Measurements from ENCODE around the gene CCR8. TPM values are rescaled to one million over a fixed set of nuclear protein-coding genes. Genes with fewer than 3 reads are reported as not detected.

CCR8 gene, protein sequence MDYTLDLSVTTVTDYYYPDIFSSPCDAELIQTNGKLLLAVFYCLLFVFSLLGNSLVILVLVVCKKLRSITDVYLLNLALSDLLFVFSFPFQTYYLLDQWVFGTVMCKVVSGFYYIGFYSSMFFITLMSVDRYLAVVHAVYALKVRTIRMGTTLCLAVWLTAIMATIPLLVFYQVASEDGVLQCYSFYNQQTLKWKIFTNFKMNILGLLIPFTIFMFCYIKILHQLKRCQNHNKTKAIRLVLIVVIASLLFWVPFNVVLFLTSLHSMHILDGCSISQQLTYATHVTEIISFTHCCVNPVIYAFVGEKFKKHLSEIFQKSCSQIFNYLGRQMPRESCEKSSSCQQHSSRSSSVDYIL
- not detected in 2 replicates for total RNA-seq
- total RNA-seq (2013), result not detected
- not detected in 2 replicates for polyA plus RNA-seq
- polyA minus RNA-seq, result 0.29 TPM in 1 of 2 replicates, not detected in the other

DNA sequence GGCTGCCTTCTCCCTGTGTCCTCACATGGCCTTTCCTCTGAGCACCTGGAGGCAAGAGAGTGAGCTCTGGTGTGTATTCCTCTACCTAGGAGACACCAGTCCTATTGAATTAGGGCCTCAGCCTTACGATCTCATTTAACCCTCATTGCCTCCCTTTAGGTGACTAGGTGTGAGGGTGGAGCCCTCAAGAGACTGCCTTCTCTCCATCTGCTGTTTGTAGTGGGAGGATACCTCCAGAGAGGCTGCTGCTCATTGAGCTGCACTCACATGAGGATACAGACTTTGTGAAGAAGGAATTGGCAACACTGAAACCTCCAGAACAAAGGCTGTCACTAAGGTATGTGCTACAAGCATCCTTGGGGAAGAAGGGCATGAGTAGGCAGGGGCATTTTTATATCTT is at the start of gene CCR8:
Gene CCR8 (plus strand): TSS at position 217 of the 400 bp plus-strand sequence. CDS start 2,623 bp downstream, outside the sequence.
- no peak within 1 kb of the TSS for H3K4me3 Mint-ChIP-seq
- no peak for ATAC-seq (ENCODE audit: low read depth)
- intact Hi-C loops (cut with micrococcal nuclease), result no loop called here
- H3K9me3 ChIP-seq (ENCODE audit: control extremely low read depth in 1 of 3, control insufficient read depth in 2 of 3, insufficient read depth in 1 of 3, low read length in 2 of 3), result no peaks in the 10 kb centered on the region
- H3K4me1 ChIP-seq (ENCODE audit: control insufficient read depth in 2 of 2, insufficient read depth in 2 of 2, low read length in 2 of 2), result no peaks in the 10 kb centered on the region
- H3K9me3 Mint-ChIP-seq (ENCODE audit: insufficient read depth), result no peaks in the 10 kb centered on the region
- no peak within 1 kb of the TSS for H3K27ac ChIP-seq (ENCODE audit: low read length in 2 of 2)
- H3K4me3 ChIP-seq (ENCODE audit: control extremely low read depth in 1 of 5, extremely low read depth in 1 of 5, insufficient read depth in 1 of 5, low read depth in 2 of 5, low read length in 4 of 5), result no peak within 1 kb of the TSS
- DNase-seq, result no peak
- no peak within 1 kb of the TSS for H3K27ac Mint-ChIP-seq
- peaks cover 0 to 1% (median 0%) of the 10 kb centered on the region in 4 experiments for H3K27me3 ChIP-seq (replicated peaks in 1 of 4; ENCODE audit: control extremely low read depth in 1 of 4, control insufficient read depth in 3 of 4, insufficient read depth in 4 of 4, low read length in 3 of 4)
- ChIA-PET POLR2A (no interaction called here), CTCF (no interaction called here)
- TF ChIP-seq, protein P1, sequence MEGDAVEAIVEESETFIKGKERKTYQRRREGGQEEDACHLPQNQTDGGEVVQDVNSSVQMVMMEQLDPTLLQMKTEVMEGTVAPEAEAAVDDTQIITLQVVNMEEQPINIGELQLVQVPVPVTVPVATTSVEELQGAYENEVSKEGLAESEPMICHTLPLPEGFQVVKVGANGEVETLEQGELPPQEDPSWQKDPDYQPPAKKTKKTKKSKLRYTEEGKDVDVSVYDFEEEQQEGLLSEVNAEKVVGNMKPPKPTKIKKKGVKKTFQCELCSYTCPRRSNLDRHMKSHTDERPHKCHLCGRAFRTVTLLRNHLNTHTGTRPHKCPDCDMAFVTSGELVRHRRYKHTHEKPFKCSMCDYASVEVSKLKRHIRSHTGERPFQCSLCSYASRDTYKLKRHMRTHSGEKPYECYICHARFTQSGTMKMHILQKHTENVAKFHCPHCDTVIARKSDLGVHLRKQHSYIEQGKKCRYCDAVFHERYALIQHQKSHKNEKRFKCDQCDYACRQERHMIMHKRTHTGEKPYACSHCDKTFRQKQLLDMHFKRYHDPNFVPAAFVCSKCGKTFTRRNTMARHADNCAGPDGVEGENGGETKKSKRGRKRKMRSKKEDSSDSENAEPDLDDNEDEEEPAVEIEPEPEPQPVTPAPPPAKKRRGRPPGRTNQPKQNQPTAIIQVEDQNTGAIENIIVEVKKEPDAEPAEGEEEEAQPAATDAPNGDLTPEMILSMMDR (IDR thresholded peaks at IDR 0.05), result no peak
- no peak for TF ChIP-seq EZH2 (IDR thresholded peaks at IDR 0.05; ENCODE audit: borderline replicate concordance, insufficient read depth, low read depth, low read length, poor library complexity, severe bottlenecking)
- no CpG with 5 or more reads among the region's 1 CpG for WGBS (ENCODE audit: insufficient coverage)
- H2AFZ ChIP-seq (ENCODE audit: insufficient read depth, low read depth, low read length, poor library complexity, severe bottlenecking), result no peak within 1 kb of the TSS
- no peaks in the 10 kb centered on the region for H3K36me3 ChIP-seq (replicated peaks in 1 of 2; ENCODE audit: control extremely low read depth in 1 of 2, control insufficient read depth in 1 of 2, extremely low read depth in 1 of 2, insufficient read depth in 2 of 2, low read length in 1 of 2)
- peaks cover 5% of the 10 kb centered on the region for H3K4me1 Mint-ChIP-seq
- no peaks in the 10 kb centered on the region for H3K79me2 ChIP-seq (ENCODE audit: control insufficient read depth, insufficient read depth, low read length)
- no peak within 1 kb of the TSS for H3K9ac ChIP-seq (ENCODE audit: low read length)
- H3K4me2 ChIP-seq (replicated peaks; ENCODE audit: low read depth, low read length, poor library complexity, severe bottlenecking), result no peak within 1 kb of the TSS
- H3K27me3 Mint-ChIP-seq, result peaks cover 2% of the 10 kb centered on the region
- H4K20me1 ChIP-seq (ENCODE audit: control insufficient read depth, insufficient read depth, low read length, poor library complexity, severe bottlenecking), result no peaks in the 10 kb centered on the region

Data from B cell (primary cell).